HG03432 (cell line): ENCODE data around the gene SUFU.

ENCODE experiments used
- ATAC-seq: cut with Tn5 transposase; IDR thresholded peaks from one replicate; pipeline ENCODE4 v1.9.1; 2021; ENCODE audit warnings: mild to moderate bottlenecking, moderate library complexity; ENCODE audit not compliant: unreplicated experiment

Gene SUFU

DNA sequence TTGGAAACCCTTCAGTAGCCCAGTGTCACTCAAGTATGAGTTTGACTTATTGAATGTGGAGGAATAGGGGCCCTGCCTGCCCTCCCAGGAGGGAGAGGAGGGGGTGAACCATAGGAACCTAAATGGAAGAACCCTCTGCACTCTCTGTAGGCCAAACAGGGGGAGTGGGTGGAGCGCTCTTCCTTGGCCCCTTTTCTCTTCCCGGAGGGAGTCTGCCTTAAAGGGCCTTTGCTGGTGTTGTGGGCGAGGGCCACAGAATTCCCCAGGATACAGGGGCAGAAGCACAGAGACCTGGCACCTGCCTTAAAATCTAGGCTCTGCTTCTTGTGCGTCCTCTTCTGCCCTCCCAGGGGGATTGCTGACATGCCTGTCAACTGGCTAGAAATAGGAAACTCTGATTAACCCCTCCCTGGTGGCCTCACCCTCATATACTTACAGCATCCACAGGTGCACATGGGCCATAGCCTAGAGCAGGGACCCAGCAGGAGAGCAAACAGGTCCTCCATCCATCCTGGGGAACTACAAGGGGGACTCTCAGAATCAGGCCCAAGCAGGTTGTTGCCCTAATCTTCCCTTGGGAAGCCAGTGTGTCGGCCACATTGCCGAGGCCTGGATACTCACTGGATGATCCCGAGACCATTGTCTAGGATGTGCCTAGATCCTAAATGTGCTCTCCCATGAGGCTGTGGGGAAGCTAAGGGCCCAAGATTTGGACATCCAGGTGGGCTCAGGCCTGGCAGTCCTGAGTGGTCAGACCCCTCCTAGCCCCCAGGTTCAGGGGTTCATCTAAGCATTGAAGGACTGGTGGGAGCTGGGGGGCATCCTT, 143.9 kb downstream of the SUFU start:
- ATAC-seq = no peak

DNA sequence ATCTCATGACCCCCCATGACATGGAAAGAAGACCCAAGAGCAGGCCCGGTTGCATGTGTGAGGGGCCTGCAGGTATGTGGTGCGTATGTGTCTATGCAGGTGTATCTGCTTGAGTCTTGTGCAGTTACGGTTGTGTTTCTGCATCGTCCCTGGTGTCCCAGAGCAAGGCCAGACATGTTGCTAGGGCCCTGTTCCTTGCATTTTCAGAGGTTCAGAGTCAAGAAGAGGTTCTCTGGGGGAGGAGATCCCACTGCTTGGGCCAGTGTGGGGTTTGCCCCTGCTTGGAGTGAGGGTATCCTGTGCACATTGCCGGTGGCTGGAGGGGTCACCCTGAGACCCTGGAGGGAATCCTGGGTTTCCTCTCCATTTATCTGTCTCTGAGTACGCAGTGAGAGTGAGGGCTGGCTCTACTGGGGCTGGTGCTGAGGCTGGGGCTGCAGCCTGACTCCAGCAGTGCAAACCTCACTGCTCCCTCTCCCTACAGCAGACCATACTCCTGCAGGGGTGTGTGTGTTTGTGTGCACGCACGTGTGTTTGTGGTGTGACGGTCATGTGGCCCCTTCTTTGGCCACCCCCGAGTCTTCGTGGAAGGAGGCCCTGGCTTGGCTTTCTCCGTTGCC, 144.6 kb downstream of the SUFU start:
- ATAC-seq = no peak

DNA sequence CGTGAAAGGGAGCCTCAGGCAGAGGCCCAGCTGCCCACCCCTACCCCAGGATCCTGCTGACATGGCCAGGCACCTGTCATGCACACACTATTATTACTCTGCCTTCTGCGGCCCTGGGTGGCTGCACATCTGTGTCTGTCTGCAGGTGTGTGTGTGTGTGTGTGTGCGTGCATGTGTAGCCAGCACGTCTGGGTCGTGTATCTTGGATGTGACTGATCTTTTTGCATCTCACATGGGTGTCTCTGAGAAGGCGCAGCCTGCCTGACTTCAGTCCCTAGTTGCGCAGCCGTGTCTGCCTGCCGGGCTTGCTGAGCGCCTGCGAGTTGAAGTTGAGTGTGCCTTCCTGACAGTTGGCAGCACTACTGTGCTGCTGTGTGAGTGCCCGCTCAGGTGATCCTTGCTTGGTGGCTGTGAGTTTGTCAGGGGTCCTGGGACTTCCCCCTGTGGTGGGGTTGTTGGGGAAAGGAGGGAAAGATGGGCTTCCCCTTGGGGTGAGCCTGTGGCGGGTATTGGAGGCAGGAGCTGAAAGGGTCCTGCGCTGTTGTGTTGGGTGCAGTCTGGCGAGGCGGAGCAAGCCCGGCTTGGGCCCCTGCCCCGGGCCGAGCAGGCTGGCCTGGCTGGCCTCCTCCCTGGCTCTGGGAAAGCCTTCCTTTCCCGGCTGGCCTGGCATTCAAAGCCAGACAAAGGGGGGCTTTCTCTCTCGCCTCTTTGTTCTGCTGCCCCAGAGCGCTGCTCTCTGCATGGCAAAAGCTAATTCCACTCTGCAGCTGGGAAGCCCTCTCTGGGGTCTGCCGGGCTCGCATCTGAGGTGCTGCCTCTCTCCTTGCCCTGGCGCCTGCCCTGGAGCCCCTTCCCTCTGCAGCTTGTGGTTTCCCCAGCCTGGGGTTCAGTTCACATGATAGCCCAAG, 145.4 kb downstream of the SUFU start:
- ATAC-seq = no peak

DNA sequence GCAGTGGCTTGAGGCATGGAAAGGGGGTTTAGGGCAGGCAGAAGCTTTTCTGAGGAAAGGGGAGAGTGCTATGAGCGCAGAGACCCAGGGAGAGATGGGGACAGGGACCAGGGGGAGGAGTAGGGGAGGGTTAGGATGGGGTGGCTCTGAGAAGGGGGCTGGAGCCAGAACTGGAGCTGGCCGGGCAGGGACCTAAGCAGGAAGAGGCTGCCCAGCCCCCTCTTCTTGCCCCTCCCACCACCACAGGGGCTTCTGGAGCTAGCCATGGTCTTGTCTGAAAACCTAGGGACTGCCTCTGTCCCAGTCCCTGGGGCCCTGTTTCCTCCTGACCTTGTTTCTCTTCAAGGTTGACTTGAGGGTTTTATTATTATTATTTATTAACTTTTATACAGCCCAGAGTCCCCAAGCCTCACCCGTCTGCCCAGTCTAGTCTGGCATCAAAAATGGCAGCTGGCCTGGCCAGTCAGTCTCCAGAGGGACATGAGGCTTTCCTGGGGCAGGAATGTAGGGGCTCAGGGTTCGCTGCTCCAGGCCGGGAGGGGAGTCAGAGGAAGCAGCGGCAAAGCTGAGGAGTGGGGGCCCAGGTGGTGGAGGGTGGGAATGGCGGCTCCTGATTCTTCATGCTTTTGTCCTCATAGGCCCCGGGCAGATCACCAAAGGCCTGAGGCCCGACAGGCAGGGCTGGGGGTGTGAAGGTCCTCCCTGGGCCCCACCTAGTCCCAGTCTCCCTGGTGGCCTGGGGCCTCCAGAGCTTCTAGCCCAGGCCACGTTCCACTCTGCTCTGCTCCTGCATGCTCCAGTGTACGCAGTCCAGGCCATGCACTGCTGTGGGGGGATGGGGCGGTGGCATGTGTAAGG, 146.3 kb downstream of the SUFU start:
- no peak for ATAC-seq

DNA sequence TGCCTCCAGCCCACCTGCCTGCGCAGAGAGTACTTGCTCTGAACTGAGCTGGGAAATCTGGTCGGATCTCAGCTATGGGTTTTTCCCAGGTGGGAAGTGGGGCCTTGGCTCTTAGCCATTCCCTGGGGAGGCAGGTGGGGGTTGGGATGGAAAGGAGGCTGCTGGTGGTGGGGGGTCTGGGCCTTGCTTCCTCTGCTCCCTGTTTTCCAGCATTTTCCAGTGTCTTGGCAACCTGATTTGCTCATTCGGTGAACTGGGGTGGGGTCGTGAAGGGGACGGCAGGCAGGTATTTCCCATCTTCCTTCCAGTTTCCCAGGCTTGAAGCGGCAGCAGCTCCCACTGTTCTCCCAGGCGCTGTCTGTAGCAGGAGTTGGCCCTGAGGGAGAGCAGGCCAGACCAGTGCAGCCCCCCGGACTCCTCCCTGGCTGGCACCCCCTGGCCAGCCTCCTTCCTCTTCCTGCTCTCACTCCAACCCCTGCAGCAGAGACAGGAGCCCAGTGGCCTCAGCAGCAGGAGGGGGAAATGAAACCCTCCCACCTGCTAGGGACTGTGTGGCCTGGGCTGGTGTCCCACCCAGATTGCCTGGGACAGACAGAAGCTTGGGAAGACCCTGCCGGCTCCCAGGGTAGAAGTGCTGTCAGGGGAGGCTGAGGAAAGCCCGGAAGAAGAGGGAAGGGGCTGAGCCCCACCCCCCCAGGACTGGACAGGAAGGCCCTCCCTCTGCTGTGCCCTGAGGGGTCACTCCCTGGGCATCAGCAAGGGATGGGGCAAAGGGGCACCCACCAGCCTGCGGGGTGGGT, 147.1 kb downstream of the SUFU start:
- ATAC-seq = no peak

DNA sequence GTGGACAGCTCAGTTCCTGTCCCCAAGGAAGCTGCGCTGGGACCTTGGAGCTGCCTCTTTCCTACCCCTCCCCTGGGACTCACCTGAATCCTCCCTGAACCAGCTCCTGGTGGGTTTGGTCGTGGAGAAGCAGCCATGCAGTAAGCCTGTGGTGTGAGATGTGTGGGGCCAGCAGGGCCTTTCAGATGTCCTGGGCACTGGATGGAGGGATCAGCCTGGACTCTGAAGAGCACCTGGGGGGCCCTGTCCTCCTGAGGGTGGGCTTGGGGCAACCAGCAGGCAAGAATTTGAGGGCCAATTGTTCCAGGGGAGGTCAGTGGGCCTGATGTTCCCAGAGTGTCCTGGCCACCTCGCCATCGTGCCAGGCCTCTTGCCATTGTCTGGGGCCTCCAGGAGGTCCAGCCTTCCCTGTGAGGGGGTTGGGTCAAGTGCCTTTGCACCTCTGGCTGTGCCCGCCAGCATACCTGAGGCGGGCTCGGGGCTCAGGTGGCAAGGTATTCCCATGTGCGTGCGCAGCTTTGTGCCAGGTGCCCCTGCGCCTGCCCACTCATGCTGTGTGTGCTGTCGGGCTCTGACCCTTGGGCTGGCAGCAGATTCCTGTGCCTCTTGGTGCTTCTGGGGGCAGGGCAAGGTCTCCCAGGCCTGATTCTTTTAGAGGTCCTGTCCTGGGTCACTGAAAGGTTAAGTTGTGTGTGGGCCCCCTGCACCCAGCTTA, 147.8 kb downstream of the SUFU start:
- no peak for ATAC-seq

DNA sequence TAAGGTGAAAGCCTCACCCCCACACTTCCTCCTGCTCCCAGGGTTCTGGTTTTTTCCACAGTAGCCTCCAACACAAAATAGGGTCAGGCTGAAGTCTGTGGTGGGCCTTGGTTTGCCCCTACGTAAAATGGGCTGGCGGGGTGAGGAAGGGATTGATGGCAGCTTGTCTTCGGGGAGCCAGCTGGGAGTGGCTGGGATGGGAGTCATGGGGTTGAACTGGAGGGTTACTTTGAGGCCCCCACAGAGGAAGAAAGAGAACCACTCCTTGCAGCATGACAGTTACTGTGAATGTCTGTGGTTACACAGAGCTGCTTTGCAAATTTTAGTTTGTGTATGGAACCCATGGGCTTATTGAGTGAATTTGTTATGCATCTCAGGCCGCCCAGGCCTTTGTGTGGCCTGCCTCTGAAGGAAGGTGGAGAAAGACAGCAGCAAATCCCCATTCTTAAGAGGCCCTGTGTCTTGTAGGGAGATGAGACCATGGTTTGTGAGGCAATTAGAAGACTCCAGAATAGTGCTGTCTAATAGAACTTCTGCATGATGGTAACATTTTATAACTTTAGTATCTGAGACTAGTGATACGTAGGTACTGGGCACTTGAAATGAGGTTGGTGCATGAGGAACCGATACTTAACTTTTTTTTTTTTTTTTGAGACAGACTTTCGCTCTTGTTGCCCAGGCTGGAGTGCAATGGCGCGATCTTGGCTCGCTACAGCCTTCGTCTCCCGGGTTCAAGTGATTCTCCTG, 148.6 kb downstream of the SUFU start:
- peak; percentile 48 for ATAC-seq

DNA sequence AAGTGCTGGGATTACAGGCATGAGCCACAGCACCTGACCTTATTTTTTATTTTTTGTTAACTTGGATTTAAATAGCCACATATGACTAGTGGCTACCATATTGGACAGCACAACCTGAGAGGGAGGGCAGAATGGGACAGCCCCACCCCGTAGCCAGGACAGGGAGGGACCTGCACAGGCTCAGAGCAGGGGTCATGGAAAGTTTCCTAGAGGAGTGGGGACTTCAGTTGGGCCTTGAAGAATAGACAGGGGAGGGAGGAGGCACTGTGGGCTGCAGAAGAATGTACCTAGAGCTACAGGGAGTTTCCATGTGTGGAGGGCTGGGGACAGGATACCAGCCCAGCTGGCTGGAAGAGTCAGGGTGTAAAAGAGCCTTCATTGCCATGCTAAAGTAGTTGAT, 149.3 kb downstream of the SUFU start:
- ATAC-seq = no peak

DNA sequence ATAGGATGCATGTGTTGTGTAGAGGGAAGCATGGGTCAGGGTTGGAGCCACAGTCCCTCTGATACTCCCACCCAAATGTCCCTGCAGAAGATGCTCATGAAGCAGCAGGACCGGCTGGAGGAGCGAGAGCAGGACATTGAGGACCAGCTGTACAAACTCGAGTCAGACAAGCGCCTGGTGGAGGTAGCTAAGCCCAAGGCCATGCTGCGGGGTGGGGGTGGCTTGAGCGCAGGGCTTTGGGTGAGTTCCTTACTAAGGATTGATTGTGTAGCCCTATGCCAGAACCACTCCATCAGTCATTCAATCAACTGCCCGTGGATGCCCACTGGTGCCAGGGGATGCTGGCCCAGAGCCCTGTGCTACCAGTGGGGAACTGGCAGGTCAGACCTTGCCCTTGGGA, 150.8 kb downstream of the SUFU start:
- ATAC-seq = no peak

DNA sequence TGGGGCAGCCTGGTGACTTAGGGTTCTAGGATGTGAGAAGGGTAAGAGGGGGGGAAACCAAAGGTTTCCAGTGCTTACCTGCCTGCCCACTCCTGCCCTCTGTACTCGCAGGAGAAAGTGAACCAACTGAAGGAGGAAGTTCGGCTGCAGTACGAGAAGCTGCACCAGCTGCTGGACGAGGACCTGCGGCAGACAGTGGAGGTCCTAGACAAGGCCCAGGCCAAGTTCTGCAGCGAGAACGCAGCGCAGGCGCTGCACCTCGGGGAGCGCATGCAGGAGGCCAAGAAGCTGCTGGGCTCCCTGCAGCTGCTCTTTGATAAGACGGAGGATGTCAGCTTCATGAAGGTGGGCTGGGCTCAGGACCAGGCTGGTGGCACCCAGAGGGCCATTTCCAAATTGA, 151.2 kb downstream of the SUFU start:
- ATAC-seq = no peak

DNA sequence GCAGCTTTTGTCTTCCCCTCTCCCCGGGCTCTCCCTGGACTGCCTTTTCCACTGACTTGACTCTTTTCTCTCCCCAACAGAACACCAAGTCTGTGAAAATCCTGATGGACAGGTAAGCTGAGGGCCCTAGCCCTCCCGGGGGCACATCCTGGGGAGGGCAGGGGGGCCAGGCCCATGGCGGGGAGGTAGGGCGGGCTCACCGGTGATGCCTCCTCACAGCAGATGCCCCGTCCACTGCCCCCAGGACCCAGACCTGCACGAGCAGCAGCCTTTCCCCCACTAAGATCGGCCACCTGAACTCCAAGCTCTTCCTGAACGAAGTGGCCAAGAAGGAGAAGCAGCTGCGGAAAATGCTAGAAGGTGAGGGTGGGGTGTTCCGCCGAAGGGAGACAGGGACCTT, 152.3 kb downstream of the SUFU start:
- no peak for ATAC-seq

DNA sequence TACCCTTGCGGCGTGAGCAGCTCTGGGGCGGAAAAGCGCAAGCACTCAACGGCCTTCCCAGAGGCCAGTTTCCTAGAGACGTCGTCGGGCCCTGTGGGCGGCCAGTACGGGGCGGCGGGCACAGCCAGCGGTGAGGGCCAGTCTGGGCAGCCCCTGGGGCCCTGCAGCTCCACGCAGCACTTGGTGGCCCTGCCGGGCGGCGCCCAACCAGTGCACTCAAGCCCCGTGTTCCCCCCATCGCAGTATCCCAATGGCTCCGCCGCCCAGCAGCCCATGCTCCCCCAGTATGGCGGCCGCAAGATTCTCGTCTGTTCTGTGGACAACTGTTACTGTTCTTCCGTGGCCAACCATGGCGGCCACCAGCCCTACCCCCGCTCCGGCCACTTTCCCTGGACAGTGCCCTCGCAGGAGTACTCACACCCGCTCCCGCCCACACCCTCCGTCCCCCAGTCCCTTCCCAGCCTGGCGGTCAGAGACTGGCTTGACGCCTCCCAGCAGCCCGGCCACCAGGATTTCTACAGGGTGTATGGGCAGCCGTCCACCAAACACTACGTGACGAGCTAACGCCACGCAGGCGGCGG, 153.1 kb downstream of the SUFU start:
- ATAC-seq = no peak

DNA sequence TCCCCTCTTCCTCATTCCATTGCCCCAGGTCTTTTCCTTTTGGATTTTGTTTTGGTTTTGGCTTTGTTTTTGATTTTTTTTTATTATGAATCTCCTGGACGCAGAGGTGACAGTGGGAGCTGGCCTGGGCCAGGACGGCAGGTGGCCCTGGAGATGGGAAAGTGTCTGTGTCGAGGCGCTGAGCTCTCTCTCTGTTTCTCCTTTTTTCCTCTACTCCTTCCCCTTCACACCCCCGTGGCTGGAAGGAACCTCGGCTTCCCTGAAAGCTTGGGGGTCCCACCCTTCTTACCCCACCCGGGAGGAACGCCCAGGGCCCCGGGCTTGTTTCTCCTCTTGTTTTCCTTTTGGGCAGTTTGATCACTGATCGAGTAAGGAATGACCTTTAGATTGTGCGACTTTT, 153.7 kb downstream of the SUFU start:
- ATAC-seq = no peak

DNA sequence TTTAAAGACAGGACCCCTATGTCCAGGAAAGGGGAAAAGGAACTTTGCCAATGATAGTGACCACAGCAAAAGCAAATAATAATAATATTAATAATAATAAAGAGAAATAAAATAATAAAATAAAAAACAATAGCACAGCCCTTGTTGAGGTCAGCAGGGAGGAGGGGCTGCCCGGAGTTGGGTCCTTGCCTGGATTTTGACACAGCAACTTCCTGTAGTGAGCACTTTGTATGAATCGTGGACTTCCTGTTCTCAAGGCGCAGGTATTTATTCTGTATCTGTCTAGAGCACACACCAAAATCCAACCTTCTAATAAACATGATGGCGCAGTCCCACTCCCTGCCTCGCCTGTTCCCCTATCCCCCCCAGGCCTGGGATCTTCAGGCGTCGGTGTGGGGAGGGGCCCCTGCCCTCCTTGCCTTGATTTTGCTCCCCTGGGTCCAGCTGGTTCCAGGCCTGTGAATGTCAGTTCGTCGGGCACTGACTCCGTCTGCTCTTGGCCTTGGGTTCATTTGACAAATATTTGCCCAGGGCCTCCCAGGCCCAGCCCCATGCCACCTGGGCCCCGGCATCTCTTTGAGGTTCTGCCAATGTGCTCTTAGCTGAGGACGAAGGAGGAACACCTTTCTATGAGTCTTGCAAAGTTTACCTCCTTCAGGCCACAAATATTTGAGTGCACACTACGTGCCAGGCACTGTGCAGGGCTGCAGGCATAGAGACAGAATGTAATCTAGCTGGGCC, 154.4 kb downstream of the SUFU start:
- ATAC-seq = no peak

DNA sequence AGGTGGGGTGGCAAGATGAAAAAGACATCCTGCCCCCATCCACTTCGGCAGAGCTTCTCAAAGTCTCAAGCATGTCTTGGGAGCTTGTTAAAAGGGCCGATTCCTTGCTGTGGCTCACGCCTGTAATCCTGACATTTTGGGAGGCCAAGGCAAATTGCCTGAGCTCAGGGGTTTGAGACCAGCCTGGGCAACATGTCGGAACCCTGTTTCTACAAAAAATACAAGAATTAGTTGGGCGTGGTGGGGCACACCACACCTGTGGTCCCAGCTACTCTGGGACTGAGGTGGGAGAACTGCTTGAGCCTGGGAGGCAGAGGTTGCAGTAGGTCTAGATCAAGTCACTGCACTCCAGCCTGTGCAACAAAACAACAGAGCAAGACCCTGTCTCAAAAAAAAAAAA, 155.0 kb downstream of the SUFU start:
- no peak for ATAC-seq

DNA sequence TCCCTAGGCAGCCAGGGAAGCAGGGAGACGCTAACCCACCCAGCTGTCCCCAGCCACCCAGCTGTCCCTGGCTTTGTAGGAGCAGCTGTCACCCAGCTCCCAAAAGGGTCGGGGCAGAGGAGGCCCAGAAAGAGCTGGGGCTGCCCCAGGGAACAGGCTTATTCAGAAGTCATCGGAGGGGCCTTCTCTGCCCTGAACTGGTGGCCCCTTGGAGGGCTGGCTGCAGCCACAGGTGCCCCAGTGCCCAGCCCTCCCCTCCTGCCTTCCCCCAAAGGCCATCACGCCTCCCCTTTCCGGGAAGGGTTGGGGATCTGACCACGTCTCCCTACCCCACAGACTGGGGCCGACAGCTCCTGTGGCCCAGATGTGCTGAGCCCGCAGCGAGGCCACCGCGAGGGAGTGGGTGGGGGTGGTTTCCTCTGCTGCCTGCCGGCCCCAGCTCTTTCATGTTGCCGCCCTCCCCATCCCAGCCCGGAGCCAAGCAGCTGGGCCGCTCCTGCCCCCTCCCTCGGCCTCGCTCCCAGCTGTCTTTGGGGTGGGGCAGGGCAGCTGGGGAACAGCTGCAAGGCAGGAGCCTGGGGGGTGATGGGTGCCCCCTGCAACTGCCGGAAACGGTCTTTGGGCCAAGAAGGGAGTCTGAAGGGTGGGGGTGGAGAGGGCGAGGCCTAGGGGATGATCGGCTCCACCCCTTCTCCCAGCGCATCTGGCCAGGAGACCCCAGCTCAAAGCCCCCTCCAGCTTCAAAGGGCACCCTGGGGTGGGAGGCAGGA, 157.3 kb downstream of the SUFU start:
- ATAC-seq = peak; percentile 93

DNA sequence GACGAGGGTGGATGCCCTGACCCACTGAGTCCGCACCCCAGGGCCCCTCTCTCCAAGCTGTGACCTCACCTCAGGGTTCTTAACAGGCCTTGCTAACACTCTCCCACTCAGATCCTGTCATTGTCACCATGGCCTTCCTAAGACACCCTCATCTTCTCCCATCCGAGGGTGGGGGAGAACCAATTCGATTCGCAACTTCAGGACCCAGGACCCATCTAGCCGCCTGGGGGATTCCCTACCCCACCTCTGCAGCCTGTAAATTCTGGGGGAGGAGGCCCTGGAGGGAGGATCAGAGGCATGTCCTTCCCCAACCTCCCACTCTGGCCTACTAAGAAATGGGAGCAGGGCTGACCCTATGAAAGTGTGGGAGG, 157.9 kb downstream of the SUFU start:
- peak; percentile 20 for ATAC-seq
